NCI-H460 (cell line): Measurements from ENCODE around the gene CR1L. TPM values are rescaled to one million over a fixed set of nuclear protein-coding genes. Genes with fewer than 3 reads are reported as not detected.
"Not testable (repeated sequence)": the region's sequence is repeated elsewhere in the genome, so short reads cannot be mapped to it uniquely, and the experiment has no call there.

Experiments
- DNase-seq: peaks from one replicate; pipeline ENCODE4 v3.0.0-alpha.2; 2016; ENCODE audit warnings: low read depth; ENCODE audit errors: extremely low read depth
- total RNA-seq: library from RNA; depleted of rRNA; stranded (reverse); fragments of >200 nt; shearing (Covaris generic); gene quantifications from 2 replicates; pipeline ENCODE4 v1.2.3, GENCODE V29; 2014

Gene CR1L
- total RNA-seq, 1 experiment from 2014 or later, result not detected

DNA sequence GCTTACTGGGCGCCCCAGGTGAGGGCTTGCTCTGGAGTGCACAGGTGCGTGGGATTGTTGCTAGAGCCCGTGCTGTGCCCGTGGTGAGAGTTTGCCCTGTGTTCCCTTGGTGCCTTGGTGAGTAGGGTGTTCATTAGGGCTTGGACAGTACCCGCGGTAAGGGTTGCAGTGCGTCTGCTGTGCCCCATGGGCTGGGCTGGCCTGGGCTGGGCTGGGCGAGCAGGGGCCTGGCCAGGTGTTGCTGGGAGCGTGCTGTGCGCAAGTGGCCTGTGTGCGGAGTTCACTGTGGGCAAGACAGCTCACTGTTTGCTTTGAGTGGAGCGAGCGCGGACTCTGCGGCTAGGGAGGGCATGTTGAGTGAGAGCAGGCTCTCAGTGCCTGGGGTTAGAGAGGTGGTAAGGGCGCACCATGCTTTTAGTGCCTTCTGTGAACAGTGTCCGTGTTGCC is 725 bp downstream of the CR1L start:
- DNase-seq, result no peak

DNA sequence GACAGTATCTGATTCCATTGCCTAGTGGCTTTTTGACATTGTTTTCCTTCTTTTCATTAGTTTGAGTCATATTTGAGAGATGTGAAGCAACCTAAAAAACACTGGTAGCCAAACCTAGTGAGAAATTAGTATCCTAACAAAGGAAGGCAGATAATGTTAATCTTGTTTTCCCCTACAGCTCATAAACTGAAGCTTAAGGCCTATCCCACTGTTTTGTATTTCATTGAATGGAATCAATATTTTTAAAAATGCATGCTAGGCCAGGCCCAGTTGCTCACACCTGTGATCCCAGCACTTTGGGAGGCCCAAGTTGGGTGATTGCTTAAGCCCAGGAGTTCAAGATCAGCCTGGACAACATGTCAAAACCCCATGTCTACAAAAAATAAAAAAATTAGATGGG is 1.2 kb downstream of the CR1L start:
- DNase-seq, result no peak

DNA sequence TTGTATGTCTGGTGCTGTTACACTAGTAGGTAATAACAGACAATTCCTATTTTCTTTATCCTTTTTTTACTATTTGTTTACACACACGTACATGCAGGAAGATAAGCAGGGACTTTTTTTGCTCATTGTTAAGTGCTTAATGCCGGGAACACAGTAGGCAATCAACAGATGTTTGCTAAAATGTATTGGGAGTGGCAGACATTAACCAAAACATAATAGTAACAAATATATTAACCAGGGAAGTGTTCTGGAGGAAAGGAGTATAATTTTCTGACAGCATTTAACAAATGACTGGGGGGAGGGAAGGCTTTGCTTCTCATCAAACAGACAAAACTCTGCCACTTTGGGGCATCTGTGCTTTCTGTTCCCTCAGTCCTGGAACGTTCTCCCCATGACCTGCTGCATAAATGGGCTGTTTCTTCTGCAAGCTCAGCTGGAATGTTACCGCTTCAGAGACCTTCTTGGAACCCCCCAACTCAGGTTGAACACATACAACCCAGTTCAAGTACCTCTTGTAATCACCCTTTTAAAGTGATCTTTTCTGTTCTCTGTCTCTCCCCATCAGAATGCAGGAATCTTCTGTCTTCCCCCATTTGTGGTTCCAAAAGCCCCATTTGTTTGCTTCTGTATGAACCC is 2.1 kb downstream of the CR1L start:
- no peak for DNase-seq

DNA sequence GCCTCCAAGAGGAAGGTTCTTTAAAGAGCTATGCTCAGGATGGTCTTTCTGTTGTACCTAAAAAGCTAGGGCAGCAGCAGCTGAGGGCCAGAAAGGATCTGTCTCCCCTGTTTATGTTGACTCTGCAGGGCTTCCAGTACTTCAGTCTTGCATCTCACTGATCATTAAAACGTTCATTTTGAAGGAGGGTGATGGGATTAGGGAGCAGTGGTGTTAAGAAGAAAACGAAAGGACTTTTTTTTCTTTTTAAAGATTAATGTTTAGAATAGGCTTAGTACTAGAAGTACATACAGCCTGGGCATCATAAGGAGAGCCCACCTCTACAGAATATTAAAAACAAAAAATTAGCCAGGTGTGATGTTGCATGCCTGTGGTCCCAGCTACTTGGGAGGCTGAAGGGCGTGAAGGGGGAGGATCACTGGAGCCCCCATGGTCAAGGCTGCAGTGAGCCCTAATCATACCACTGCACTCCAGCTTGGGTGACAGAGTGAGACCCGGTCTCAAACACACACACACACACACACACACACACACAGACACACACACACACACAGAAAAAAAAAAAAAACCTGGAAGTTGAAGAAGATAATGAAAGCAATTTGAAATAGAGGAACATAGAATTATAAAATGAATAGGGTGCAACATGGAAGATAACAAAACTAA is 2.9 kb downstream of the CR1L start:
- DNase-seq, result no peak

DNA sequence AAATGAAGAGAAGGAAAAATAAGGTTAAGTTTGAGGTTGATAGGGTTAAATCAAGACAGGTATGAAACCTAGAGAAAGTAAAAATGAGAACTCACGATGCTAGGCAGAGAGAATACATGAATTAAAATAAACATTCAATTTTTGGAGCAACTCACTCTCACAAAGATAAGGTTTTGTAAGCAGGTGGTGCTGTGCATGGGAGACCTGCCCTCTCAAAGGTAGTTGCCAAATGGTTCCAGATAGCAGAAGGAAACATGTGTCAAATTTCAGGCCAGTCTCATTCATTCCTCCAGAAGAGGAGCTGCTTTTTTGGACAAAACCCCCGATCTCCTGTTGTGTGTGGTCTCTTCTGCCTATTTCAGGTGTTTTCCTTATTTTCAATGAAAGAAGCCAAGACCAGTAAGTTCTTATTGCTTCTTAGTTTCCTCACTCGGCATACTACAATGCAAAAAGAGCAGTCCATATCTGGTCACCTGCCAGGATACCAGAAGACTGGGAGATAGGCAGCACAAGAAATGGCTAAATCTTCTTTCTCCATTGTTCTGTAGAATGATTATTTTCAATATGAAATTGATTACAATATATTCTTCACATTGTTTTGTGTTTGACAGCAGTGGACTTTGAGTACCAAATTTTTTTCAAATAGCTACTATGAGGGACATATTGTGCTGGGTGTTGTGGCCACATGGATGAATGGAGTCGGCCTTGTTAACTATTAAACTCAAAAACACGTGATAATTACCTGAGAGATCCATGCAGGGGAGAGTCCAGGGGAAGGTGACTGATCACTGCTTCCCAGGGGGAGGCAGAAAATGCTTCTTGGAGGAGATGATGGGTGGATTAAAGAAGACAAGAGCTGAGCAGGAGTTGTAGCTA is 3.6 kb downstream of the CR1L start:
- DNase-seq, result no peak

DNA sequence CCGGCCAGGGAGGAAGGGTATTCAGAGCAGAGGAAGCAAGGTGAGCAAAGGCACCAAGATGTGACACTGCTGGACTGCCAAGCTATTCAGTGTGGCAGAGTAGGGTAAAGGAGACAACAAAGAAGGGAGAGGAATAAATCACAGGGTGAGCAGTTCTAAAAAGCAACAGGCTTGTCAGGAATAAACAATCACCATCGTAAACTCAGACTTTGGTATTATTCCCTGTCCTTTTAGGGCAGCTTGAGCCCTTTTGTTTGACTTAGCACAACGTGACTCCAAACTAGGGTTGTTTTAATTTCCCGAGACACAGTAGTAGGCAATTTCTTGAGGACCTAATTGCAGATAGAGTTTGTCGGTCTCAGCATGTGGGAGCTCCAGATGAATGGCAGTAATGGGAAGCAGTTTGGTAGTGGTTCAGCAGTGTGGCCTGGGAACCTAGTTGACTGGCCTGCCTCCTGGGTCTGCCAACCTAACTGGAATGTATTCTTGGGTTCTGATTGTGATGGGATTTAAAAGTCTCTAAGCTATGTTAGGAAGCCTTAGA is 4.3 kb downstream of the CR1L start:
- no peak for DNase-seq

DNA sequence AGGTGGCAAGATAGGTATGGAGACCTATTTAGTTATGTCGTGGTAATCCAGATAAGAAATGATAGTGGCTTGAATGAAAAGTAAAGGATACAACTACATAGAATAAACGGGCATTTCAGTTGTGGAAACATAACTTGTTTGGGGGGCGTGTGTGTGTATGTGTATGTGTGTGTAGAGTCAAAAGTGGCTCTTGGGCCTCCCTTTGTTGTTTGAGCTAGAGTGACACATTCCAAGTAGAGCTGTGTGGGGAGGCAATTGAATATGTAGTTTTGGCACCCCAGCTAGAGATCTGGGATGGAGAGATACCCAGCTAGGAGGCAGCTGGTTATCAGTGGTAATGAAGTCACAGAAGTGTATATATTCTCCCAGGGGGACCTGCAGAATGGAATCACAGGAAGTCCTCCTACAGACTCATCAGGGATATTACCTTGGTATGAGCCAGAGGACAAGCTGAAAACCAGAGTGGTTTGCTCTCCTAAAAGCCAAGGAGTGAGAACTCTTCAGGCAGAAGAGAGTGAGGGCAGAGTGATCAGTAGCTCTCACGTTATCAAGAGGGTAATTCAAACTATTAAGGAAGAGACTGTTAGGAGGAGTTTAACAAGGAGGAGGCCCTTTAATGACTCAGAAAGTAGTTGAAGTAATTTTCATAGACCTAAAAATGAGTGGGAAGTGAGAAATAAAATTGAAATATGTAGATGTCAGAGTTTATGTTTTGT is 5.1 kb downstream of the CR1L start:
- DNase-seq, result no peak

DNA sequence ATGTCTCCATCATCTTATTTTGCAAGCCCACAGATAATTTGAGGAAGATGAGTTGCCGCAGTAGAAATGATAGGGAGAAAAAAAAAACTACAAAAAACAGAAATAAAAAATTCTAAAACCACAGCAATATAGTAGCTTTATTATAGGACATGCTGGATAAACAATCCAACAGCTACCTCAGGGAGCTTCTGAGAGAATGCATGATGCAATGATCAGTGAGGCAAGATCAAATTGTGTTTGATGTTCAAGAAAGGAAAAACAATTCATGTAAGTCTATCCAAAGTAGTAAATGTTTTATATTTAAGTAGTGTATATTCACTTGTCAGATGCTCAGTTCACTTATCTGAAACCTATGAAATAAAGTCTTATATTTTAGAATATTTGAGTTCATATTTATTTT is 6.7 kb downstream of the CR1L start:
- no peak for DNase-seq

DNA sequence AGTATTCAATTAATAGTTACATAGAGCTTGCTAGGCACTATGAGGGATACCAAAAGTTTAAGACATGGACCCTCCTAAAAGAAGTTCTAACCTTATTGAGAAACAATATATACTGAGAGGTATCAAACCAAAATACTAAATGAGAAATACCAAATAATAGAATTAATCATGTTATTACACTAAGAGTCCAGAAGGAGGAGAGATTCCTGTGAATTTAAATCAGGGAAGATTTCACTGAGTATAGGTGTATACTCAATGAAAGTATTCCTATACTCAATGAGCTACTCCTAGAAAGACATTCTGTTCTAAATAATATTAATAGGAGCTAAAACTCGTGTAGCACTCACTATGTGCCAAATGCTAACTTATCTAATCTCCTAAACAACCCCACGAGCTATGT is 9.4 kb downstream of the CR1L start:
- no peak for DNase-seq

DNA sequence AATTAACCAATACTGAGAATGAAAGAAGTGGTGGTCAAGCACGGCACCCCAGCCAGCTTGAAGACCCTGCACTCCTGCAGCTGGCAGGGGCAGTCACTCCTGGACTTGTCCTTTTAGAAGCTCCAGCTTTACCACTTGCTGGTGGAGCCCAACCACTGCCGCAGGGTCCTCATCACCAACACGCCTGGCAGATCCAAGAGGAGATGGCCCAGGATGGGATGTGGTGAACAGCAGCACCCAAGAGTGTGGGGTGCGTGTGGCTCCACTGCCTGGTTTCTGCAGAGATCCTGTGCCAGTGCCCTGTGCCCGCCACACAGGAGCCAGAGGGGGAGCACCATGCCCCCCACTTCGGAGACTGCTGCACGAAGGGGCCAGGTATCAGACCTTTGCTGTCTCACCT is 13.5 kb downstream of the CR1L start:
- DNase-seq, result no peak

DNA sequence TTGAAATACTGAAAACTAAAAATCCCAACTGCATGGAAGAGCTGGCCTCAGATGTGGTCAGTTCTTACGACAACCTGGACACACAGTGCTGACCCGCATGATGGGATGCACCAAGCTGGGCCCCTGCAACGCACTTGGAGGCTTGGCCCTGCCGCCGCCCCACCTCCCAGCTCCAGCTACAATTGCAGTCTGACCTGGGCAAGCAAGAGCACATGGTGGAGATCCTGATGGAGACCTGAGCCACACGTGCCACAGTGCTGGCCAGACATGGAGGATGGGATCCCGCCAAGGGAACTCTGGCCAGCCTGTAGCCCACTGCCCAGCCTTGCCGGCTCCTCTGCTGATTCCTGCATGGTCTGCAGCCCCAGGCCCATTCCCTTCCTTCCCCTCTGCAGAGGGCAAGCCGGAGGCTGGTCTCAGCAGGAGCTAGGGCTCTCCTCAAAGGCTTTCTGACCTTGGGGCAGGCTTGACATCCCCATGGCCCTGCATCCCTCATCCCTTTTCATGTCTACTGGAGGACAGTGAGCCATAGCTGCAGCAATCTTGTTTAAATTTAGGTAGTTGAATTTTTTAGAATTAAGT is 14.1 kb downstream of the CR1L start:
- DNase-seq, result no peak

DNA sequence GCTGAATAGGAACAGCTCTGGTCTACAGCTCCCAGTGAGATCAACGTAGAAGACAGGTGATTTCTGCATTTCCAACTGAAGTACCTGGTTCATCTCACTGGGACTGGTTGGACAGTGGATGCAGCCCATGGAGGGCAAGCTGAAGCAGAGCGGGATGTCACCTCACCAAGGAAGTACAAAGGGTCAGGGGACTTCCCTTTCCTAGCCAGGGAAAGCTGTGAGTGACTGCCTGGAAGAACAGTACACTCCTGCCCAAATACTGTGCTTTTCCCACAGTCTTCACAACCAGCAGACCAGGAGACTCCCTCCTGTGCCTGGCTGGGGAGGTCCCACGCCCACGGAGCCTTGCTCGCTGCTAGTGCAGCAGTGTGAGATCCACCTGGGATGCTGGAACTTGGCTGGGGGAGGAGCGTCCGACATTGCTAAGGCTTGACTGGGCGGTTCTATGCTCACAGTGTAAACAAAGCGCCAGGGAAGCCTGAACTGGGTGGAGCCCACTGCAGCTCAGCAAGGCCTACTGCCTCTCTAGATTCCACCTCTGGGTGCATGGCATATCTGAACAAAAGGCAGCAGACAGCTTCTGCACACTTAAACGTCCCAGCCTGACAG is 14.7 kb downstream of the CR1L start:
- peak; percentile 26 for DNase-seq

DNA sequence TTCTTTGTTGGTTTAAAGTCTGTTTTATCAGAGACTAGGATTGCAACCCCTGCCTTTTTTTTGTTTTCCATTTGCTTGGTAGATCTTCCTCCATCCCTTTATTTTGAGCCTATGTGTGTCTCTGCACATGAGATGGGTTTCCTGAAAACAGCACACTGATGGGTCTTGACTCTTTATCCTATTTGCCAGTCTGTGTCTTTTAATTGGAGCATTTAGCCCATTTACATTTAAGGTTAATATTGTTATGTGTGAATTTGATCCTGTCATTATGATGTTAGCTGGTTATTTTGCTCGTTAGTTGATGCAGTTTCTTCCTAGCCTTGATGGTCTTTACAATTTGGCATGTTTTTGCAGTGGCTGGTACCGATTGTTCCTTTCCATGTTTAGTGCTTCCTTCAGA is 16.5 kb downstream of the CR1L start:
- DNase-seq, result not testable (repeated sequence)

DNA sequence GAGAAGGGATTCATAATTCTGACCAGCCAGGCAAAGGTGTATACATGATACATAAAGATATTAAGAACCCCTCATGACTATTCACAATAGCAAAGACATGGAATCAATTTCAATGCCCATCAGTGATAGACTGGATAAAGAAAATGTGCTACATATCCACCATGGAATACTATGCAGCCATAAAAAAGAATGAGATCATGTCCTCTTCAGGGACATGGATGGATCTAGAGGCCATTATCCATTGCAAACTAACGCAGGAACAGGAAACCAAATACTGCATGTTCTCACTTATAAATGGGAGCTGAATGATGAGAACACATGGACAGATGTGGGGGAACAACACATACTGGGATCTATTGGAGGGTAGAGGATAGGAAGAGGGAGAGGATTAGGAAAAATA is 21.4 kb downstream of the CR1L start:
- DNase-seq, result no peak

DNA sequence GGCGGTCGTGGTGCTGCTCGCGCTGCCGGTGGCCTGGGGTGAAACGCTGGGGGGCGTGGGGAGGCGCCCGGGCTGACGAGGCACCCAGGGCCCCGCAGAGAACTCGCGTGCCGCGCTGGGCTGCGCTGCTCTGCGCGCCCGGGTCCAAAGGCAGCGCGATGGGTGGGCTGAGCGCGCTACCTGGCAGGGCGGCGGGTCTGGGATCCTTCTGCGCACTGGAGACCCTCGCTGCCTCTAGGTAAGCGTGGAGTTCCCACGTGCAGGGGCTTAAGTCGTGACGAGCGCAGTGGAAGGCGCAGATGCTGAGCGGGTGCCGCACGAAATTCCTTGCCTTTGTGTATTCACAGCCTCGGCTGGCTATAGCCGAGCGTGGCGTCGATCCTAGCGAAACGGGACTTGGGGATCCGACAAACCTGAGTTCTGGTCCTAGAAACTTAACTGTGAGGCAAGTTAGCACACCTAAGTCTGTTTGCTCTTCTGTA is 24.6 kb downstream of the CR1L start:
- no peak for DNase-seq

DNA sequence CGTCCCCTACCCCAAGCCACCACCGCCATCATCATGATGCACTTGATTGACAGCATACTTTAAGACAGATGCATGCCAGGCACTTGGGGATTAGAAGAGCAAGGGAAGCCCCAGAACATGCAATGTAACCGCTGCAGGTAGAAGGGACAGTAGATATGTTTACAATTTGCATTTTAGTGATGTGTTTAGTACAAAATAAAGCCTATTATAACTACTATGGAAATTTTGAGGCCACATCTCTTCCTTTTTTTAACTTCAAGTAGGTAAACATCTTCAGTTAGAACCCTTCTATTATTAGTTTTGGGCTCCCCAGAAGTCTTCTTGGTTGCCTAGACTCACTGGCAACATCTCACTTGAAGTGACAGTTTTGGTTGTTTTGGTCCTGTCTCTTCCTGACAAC is 25.3 kb downstream of the CR1L start:
- no peak for DNase-seq

DNA sequence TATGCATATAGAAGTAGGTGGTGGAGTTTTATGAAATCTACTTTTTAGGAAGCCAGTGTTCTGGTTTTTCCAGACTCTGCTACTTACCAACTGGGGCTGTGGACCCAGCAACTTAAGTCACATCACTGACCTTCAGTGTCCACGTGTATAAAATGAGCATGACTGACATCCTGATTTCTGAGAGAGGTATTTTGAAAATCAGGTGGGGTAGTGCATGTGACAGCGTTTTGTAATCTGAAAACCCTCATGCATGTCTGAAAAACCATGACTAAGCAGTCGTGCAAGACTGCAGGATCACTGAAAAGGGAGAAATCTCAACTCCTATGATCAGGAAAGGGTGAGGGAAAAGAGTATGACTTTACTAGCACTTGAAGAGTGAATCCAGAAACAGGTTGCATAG is 26.1 kb downstream of the CR1L start:
- no peak for DNase-seq

DNA sequence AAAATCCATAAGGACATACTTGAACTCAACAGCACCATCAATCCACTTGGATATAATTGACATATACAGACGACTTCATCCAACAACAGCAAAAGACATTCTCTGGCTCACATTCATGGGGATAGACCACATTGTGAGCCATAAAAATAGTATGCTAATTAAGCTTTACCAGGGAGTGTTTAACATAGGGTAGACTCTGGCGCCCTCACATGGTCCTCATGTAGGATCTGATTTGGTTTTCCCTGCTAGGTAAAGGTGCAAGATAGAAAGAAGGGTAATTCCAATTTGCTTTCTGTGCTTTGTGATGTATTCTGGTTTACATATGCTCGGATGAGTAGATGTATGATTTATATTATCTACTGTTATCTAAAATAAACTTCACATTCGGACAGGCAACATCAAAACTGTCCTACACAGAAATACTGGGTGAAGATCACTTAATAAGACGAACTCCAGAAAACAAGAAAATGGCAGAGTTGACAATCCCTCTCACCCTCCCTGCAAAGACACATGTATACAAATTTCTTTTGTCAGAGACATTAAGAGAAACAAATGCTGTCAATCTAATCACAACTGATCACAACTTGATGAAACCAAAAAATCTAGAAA is 27.7 kb downstream of the CR1L start:
- DNase-seq, result peak; percentile 57

DNA sequence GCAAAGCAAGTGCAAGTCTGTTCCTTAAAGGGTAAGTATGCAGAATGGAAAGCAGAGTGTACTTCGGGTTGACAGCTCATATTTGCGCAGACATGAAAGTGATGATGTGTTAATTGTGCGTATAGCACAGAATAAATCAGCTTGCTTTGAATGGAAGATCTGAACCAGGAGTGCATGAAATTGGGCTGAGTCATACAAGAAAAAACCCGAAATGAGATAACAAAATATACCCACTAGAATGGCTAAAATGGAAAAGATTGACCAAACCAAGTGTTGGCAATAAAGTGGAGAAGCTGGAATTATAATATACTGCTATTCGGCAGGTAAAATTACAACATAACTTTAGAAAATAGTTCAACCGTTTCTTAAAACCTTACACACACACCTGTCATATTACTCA is 28.5 kb downstream of the CR1L start:
- DNase-seq, result no peak
